ENCODE results near the gene STARD4. TPM values are rescaled to one million over a fixed set of nuclear protein-coding genes. Genes with fewer than 3 reads are reported as not detected.

The STARD4 gene, protein sequence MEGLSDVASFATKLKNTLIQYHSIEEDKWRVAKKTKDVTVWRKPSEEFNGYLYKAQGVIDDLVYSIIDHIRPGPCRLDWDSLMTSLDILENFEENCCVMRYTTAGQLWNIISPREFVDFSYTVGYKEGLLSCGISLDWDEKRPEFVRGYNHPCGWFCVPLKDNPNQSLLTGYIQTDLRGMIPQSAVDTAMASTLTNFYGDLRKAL
- total RNA-seq: 1 to 10 TPM in 3 of 4 donors, under 1 TPM in 1; 0.34 to 3.2 (median 2.9) TPM

DNA sequence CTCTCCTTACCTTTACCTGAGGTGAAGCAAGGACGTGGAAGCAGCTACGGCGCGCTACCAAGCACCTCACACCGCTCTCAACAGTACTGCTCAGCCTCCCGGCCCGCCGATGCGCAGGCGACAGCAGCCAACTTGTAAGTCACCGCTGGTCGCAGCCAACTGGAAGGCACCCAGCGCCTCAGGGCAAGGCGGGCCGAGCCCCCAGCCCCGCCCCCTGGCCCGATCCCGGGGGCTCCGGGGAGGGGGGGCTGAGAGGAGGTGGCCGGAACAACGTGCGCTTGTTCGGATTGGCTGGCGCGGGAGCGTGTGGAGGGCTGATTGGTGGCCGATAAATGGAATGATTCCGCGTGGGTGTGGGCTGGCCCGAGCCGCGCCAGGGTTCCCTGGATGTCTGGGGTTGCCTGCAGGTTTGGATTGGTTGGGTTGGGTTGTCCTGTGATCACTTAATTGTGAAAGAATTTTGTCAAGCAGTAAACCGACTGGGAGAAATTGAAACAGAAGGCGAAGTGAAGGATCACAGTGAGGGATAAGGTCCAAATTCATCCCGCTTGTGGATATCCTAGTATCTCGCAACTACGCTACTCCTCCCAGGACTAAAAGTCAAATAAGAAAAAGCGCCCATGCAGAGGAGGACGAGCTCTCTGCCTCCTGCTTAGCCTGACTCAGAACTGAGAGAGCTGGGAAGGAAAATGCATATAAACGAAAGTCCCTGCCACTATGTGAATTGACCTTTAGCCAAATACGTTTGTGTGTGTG, at the start of gene STARD4:
STARD4 (minus strand) TSS at position 161 of the 756 bp plus-strand sequence. CDS start 5,102 bp downstream, outside the sequence.
- TF ChIP-seq, protein P1, sequence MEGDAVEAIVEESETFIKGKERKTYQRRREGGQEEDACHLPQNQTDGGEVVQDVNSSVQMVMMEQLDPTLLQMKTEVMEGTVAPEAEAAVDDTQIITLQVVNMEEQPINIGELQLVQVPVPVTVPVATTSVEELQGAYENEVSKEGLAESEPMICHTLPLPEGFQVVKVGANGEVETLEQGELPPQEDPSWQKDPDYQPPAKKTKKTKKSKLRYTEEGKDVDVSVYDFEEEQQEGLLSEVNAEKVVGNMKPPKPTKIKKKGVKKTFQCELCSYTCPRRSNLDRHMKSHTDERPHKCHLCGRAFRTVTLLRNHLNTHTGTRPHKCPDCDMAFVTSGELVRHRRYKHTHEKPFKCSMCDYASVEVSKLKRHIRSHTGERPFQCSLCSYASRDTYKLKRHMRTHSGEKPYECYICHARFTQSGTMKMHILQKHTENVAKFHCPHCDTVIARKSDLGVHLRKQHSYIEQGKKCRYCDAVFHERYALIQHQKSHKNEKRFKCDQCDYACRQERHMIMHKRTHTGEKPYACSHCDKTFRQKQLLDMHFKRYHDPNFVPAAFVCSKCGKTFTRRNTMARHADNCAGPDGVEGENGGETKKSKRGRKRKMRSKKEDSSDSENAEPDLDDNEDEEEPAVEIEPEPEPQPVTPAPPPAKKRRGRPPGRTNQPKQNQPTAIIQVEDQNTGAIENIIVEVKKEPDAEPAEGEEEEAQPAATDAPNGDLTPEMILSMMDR (IDR thresholded peaks at IDR 0.05): no peak
- TF ChIP-seq POLR2A (IDR thresholded peaks at IDR 0.05): no peak
- 0 to 1% methylated on average over 34 to 41 of the region's 41 CpGs for WGBS, 2 donors
- peak within 1 kb of the TSS; percentile 37 for H3K4me3 ChIP-seq (ENCODE audit: low read depth, poor library complexity, severe bottlenecking)
- DNase-seq (ENCODE audit: low spot score in 2 of 2): peak; percentile 91 to 98
- intact Hi-C loops (cut with DNase I; ENCODE audit: low total_unique reads): no loop called here

DNA sequence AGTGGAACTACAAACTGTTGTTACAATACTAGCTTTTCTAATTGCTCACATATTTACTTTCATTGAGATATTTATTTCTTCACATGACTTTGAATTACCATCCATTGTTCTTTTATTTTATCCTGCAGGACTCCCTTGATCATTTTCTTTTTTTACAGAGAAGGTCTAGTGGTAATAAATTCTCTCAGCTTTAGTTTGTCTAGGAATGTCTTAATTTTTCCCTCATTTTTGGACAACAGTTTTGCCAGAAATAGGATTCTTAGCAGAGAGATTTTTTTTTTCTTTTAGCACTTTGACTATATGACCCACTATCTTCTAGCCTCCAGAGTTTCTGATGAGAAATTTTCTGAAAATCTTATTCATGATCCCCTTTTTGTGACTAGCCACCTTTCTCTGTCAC, 47.3 kb upstream of the STARD4 start:
- TF ChIP-seq, protein P1 (IDR thresholded peaks at IDR 0.05): no peak
- TF ChIP-seq POLR2A (IDR thresholded peaks at IDR 0.05): no peak
- no peak for DNase-seq (ENCODE audit: low spot score in 2 of 2)
- intact Hi-C loops (cut with DNase I; ENCODE audit: low total_unique reads): no loop called here
- no peak overlapping the region for H3K4me3 ChIP-seq (ENCODE audit: low read depth, poor library complexity, severe bottlenecking)

DNA sequence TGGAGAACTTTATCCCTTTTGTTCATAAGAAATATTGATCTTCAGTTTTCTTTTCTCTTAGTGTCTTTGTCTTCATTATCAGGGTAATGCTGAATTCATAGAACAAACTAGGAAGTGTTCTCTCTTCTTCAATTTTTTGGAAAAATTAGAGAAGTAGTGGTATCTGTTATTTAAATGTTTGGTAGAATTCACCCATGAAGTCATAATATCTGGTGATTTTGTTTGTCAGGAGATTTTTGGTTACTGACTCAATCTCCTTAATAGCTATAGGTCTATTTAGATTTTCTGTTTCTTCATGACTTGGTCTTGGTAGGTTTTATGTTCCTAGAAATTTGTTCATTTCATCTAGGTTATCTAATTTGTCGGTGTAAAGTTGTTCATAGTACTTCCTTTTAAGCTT, 45.4 kb upstream of the STARD4 start:
- DNase-seq (ENCODE audit: low spot score in 2 of 2): no peak
- H3K4me3 ChIP-seq (ENCODE audit: low read depth, poor library complexity, severe bottlenecking): no peak overlapping the region
- intact Hi-C loops (cut with DNase I; ENCODE audit: low total_unique reads): no loop called here
- 85 to 88% methylated on average over 1 of the region's 1 CpG for WGBS, 2 donors
- TF ChIP-seq POLR2A (IDR thresholded peaks at IDR 0.05): no peak
- TF ChIP-seq, protein P1 (IDR thresholded peaks at IDR 0.05): no peak

DNA sequence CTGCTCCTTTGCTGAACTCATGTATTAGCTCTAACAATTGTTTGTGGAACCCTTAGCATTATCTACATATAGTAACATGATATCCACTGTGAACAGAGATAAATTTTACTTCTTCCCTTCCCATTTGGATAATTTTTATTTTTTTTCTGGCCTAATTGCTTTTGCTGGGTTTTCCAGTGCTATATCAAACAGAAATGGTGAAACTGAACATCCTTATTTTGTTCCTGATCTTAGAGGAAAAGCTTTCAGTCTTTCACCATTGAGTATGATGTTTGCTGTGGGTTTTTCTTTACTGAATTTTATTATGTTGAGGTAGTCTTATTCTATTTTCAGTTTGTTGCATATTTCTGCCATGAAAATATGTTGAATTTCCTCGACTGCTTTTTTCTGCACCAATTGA, 44.8 kb upstream of the STARD4 start:
- intact Hi-C loops (cut with DNase I; ENCODE audit: low total_unique reads): no loop called here
- DNase-seq (ENCODE audit: low spot score in 2 of 2): no peak
- H3K4me3 ChIP-seq (ENCODE audit: low read depth, poor library complexity, severe bottlenecking): no peak overlapping the region
- TF ChIP-seq POLR2A (IDR thresholded peaks at IDR 0.05): no peak
- TF ChIP-seq, protein P1 (IDR thresholded peaks at IDR 0.05): no peak
- 84 to 89% methylated on average over 1 of the region's 1 CpG for WGBS, 2 donors

DNA sequence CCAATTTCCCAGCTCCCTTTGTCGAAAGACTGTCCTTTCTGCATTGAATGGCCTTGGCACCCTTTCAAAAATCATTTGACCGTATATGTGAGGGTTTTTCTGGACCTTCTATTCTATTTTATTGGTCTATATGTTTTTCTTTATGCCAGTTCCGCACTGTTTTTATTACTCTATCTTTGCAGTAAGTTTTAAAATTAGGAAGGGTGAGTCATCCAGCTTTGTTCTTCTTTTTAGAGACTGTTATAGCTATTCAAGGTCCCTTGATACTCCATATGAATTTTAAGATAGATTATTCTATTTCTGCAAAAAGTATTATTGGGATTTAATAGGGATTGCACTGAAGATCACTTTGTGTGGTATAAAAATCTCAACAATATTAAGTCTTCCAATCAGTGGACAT, 44.2 kb upstream of the STARD4 start:
- intact Hi-C loops (cut with DNase I; ENCODE audit: low total_unique reads): no loop called here
- no peak overlapping the region for H3K4me3 ChIP-seq (ENCODE audit: low read depth, poor library complexity, severe bottlenecking)
- WGBS, 2 donors: 67 to 81% methylated on average over 3 of the region's 3 CpGs
- no peak for TF ChIP-seq POLR2A (IDR thresholded peaks at IDR 0.05)
- TF ChIP-seq, protein P1 (IDR thresholded peaks at IDR 0.05): no peak
- no peak for DNase-seq (ENCODE audit: low spot score in 2 of 2)

All from lower leg skin (tissue), 4 donors.